GM19467 (cell line): ENCODE data around the gene ENPP1.

ENCODE experiments used
- ATAC-seq: cut with Tn5 transposase; IDR thresholded peaks from one replicate; pipeline ENCODE4 v1.9.1; 2021; ENCODE audit warnings: mild to moderate bottlenecking, moderate library complexity; ENCODE audit not compliant: unreplicated experiment

ENPP1 gene

DNA sequence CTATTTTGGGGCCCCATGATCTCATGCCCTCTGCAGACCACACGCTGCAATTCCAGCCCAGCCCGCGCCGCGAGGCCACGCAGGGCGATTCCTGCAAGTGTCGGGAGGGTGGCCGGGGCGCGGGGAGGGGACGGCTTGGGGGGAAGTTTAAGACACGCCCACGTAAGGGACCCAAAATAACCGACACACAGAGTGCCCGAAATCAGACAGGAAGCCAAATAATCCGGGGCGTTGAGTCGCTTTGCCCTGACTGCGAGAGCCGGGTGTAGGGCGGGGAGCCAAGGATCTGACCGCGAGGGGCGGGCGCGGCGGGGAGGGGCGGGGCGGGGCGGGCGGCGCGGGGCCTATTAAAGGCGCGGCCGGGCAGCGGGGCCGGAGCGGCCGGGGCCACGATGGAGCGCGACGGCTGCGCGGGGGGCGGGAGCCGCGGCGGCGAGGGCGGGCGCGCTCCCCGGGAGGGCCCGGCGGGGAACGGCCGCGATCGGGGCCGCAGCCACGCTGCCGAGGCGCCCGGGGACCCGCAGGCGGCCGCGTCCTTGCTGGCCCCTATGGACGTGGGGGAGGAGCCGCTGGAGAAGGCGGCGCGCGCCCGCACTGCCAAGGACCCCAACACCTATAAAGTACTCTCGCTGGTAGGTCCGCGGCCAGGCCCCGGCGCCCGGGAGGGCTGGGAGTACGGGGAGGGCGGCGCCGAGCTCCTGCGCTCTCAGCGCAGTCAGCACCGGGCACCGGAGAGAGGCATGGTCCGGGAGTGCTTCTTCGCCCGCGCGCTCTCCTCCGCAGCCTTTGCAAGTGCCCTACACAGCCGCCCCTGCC, at the start of gene ENPP1:
Gene ENPP1, plus strand, starts transcription at position 377 of the 816 bp plus-strand sequence. Its CDS starts 16 bp downstream, at position 393.
- peak; percentile 64 for ATAC-seq

DNA sequence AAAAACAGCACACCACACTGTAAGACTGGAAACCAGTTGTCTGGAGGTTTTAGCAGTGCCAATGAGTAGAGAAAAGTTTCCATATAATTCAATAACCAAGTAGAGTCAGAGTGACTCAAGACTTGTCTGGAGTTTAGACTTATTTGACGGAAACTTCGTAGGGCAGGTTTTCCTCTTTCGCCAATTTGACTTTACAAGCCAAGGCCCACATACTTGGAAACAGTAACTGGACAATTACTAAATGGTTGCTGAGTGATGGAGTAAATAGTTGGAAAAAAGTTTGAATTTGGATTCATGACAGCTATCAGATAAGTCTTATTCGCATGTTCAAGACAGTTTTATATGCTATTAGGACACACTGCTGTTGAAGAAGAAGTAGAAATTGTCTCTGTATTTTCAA, 48.9 kb upstream of the ENPP1 start:
- ATAC-seq: no peak

DNA sequence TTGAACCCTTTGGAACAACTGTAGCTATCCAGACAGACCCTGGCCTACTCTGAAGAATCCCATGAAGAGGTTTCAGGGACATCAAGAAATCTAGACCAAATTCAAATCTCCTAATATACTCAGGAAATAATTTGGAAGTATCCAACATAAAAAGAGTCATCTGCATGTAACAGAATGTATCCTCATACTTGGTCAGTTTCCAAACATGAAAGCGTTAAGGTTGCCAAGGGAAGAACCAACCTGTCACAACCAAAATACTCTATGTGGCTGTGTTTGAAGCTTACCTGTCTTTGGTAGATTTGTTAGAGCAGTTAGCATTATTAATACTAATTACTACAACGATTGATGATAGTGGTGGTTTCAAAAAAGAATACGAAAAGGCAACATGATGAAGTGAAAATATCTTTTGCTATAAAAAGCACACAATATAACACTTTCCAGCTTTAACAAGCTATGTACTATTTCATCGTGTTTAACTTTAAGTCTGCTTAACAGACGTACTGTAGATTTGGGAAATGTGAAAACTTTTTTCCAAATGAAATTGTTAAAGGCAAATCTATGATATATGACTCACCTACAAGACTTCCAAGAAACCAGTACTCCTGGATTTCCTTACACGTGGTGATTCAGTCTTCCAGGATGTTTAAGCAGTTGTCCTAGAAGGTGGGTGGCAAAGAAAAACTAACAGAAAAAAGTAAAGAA, 46.6 kb upstream of the ENPP1 start:
- no peak for ATAC-seq

DNA sequence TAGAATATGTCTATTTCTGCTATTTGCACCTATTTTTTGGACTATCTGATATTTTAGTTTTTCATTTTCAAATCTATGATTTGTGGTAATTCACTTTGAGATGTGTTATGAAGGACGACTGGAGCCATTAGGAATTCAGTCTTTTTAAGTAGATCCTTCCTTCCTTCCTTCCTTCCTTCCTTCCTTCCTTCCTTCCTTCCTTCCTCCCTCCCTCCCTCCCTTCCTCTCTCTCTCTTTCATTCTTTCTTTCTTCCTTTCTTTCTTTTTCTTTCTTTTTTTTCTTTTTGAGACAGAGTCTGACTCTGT, 46.1 kb upstream of the ENPP1 start:
- ATAC-seq: no peak

DNA sequence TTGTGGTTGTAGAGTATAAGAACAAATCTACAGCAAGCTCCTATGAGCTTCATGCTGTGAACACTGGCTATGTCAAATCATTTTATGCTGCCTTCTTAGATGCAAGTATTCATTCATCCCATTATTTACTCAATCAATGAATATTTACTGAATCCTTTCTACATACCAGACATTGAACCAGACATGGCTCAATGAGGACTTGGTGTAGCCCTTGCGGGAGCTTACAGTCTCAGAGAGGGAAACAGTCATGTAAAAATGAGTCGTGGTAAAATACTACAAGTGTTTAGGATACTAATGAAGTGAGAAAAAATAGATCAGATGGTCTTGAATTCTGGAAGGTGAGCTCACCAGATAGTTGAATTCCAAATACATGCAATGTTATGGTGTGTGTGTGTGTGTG, 44.8 kb upstream of the ENPP1 start:
- no peak for ATAC-seq

DNA sequence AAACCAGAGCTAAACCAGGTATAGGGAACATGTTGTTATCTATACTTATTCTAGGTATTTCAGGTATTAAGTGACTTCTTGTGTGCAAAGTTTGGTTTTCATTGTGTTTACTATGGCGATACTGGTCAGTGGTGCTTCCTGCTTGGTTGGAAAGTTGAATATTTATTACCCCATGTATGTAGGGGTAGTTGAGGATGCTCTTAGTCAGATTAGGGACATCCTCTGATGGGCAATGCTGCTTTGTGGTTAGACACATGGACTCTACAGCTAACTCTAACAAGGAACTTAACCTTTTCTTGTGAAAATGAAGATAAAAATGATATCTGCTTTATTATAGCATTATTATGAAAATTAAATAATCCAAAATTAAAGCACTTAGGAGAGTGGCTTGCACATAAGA, 44.1 kb upstream of the ENPP1 start:
- ATAC-seq: no peak

DNA sequence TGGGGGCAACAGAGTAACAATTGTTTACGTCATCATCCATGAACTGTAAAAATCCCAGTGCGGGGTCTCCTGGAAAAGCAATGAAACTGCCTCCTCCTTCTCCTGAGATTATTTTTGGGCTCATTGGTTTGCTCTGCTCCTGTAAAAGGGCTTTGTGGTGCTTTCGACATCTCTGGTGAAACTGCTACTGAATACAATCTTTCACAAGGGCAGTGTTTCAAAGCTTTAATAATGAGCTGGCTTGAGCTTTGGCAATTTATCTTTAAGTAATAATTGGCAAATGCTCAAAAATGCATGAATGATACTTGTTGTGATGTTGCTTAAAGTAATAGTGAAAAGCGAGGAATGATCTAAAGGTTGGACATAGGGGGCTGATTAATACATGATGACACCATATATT, 43.5 kb upstream of the ENPP1 start:
- ATAC-seq: no peak

DNA sequence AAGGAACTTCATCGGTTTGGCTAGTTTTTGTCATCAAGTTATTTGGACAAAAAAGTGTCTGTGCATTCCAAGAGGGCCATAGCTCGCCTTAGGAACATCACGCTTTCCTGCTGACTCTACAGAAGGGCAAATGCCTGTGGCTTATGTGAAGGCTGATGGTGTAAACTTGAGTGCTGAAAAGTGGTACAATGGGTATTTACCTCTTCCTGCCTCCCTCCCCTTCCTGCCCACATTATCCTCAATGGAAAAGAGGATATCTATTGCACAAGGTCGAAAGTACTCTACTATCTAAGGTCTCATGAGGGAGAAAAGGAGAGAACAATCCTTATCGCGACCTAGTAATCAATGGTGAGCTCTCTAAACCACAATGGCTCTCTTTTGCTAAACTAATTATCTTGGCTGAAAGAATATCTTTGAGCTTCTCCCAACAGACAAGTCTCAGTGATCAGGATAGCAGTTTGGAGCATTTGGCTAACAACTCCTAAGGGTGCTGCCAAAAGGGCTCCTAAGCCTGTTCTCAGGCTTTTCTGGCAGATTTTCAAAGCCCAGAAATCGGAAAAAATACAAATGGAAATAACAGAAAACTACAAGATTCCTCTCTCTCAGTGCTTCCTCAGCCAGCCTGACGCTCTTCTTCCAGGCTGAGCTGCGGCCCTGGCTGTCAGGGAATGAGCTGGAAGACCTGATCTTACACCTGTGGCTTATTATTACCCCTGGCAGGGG, 42.6 kb upstream of the ENPP1 start:
- no peak for ATAC-seq

DNA sequence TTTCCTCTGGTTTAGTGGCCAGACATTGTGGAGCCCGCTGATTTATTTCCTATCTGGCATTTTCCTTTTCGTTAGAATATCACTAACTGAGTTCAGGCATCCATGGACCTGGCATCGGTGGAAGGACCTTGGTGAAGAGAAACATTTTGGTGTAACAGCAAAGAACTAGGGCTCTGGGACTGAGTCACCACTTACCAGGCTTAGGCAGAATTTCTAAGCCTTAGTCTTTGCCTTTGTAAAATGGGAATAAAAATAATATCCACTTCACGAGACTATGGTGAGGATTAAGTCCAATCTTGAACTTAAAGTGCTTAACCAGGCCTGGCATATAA, 42.0 kb upstream of the ENPP1 start:
- no peak for ATAC-seq

DNA sequence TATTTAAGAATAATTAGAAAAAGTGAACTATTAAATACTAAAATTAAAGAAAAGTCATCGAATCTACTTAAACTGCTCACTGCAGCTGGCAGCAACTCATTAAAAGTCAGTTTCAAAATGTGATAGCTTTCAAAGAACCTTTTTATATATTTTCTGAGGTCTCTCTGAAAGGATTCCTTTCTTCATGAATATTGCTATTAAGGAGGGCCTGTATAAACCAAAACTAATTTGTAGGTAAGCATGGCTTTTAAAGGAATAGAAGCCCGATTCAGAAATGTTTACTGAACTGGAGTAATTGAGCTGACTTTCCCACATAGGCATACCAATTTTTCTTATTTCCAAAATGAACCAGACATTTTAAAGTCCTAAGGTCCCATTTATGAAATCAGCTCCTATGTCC, 41.2 kb upstream of the ENPP1 start:
- ATAC-seq: no peak

DNA sequence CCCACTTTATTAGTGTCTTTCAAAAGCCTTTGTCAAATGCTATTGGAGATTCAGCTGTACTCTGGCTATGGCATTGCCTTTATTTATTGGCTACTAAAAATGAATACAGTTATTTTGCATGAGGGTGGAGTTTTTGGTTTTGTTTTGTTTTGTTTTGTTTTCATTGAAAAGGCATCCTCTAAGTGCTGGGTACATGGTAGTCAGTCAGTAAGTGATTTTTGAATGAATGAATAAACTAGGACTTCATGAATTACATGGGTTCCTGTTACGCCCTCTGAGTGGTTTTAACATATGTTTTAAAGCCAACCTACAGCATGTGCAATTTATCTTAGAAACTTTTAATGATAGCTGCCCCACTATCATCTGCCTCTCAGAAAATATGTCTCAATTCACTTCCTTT, 38.9 kb upstream of the ENPP1 start:
- no peak for ATAC-seq

DNA sequence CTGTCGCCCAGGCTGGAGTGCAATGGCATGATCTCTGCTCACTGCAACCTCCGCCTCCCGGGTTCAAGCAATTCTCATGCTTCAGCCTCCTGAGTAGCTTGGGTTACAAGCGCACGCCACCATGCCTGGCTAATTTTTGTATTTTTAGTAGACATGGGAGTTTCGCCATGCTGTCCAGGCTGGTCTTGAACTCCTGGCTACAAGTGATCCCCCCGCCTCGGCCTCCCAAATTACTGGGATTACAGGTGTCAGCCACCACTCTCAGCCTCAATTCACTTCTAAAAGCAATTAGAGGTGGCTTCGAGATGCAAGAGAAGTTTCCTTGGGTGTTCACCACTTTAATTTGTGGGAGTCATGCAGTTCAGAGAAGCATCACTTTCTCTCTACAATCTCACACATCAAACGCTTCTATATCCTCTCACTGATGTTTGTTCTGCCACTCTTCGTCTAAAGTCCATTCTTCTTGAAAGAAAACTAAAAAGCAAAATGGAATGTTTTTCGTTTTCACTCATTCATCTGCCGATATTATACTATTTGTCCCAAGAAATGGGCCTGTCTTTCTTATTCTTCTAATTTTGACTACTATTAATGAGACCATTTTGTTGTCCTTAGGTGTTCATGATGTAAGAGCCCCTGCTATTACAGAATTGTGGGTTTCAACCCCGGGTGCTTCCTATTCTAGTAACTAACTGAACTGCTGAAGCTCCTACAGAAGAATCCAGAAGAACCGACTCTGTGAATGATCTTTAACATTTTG, 38.3 kb upstream of the ENPP1 start:
- ATAC-seq: no peak

DNA sequence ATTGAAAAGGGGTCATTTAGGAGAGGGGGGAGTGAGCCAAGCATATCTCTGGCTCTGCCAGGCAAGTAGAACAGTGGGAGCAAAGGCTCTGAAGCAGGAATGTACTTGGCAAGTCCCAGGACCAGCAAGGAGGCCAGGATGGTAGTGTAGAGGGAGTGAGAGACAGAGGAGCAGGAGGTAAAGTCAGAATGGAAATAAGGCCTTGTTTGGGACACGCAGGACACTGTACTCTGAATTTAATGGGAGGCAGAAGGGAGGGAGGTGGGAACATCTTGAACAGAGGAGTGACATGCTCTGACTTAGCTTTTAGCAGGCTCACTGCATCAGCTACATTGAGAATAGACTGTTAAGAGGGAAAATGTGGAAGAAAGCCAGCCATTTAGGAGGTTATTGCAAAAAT, 37.0 kb upstream of the ENPP1 start:
- no peak for ATAC-seq

DNA sequence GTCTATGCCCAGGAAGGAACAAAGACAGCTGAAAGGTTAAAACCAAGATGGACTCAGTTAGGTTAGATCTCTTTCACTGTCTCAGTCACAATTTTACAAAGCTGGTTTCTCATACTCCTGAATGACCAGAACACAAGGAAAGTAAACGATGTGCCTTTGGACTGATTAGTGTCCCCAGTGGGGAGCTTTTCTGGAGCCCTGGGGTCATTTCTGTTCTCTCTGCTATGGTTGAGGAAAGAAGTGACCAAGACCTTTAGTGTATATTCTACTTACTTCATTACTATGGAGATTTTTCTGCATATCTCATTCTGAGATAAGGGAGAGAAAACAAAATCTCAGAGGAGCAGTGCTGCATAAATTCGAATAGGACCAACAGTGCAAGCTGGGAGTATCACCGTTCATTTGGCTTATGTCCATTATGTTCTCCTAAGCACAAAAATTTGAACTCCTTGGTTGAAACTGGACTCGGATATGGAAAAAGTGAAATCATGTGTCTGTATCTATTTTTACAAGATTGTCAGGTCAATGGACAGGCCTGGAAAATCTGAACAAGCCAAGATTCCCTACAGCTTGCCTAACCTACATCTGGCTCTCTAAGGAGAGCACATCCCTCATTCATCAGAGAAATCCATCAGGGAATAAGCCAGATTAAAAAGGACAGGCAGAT, 34.4 kb upstream of the ENPP1 start:
- no peak for ATAC-seq

DNA sequence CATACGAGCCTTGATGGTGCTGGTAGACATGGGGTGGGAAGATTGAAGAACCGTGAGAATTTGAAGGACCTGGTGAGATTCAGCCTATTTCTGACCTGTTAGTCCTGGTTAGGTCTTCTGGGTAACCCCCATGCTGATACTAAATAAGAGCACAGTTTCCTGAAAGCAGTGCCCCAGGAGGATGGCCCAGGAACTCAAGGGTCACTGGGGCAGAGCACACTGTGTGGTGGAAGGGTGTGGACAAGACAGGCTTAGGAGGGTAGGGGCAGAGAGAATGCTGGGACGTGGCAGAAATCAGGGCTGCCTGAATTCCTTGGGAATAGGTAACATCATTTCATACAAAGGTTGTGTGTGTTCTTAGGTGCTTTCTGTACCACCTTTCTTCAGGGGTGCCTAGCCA, 31.9 kb upstream of the ENPP1 start:
- no peak for ATAC-seq

DNA sequence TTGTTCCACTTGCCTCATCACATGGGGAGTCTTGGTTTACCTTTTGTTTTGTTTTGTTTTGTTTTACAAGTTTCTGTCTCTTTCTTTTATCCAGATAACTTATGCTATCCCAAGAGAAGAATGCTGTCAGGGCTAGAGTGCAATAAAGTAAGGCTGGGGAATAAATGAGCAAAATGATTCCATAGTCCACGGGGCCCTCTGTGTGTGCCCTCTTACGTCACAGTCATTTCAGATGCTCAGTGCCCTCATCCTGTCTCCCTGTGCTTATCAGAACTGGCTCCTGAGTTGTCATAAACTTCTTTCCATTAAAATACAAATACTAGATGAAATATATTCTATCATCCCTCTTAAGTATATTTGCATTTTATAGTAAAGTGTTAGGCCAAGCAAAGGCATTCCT, 30.8 kb upstream of the ENPP1 start:
- no peak for ATAC-seq

DNA sequence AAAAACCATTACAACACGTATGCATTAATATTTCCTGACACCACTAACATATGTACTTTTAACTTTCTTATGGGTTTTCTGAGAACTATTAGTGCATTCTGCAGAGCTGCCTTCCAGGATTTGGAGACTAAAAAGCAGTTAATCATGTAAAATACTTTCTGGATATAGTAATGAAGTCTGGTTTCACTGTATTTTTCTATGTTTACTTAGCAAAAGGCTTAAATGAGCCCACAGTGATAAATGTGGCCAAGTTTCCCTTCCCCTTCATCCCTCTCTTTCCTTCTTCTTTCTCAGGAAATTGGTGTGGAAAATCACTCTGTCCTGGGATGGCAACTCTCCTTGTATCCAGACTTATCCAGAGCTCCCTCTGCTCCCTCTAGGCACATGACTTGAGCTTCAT, 29.7 kb upstream of the ENPP1 start:
- no peak for ATAC-seq

DNA sequence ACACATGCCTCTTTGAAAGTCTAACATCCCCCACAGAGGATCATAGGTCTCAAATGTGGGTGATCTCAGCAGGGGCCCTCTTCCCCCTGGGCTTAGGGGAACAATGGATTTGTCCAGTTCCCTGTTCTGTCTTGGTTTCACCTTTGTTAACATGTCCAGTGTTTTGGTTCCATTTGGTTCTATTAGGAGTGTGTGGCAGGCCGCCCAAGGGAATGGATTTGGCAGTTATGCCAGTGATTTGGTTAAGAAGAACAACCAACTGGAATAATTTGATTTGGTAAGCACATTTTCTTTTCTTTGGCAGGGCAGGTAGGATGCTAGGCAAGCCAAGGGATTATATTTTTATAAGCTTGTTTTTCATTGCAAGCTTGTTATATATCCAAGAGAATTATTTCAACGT, 28.5 kb upstream of the ENPP1 start:
- no peak for ATAC-seq

DNA sequence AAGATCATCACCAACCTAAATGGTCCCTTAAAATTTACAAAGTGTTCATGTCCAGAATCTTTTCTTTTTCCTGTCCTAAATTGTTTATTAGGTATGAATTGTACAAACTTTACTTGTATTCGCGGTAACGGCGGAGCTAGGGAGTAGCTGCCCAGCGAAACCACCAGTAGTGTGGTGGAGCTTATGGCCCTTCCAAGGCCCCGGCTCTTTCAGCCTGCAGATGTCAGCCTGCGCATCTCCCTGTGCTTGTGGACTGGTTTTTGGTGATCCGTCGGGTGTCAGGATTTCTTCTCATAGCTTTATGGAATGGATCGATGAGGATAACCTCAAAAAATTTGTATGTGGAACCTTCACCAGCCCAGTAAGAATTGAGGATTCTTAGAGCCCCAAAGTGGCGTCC, 27.2 kb upstream of the ENPP1 start:
- ATAC-seq: no peak

DNA sequence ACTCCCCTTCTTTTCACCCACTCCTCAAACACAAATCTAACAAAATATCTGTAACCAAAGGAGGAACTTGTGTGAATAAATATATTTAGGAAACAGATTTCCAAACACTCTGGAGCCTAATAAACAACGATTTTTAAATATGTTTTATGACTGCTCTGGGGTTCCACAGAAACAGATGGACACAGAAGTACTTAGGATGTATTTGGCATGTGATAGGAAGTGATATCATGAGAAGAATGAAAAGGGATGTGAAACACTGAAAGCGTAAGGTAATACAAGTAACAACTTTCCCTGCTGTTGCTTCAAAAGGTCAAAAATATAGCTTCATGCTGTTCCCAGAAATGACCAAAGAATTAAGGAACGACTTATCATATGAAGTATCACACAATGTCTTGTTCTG, 26.1 kb upstream of the ENPP1 start:
- ATAC-seq: no peak

DNA sequence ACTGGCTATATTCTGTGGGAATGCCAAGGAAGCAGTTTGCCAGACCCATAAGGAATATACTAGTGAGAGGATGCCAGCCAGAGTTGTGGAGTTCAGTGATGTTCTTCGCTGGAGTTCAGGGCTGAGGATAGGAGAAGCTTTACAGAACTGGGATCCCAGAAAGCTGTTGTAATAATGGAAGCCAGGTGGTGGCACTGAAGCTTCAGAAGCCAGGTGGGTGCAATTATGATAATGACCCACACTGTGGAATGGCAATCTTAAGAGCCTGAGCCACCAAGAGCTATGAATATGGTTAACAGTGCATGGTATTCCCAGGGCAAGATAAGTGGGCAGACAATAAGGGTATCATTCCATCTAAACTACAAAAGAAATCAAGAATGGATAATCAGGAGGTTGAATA, 25.1 kb upstream of the ENPP1 start:
- ATAC-seq: no peak
